Measurements from ENCODE around the gene CCDC40.

Gene CCDC40

GRCh38 chr17:80105762-80106161 lies 69.3 kb downstream of the CCDC40 start:
- DNase-seq = no peak

- no peak for DNase-seq
Observed at GRCh38 chr17:80106176-80106575, 69.7 kb downstream of the CCDC40 start.

GRCh38 chr17:80106751-80107150 lies 70.3 kb downstream of the CCDC40 start:
- DNase-seq = no peak

GRCh38 chr17:80107231-80108021 lies 71.0 kb downstream of the CCDC40 start:
- no peak for DNase-seq

GRCh38 chr17:80108036-80108971 lies 71.9 kb downstream of the CCDC40 start:
- DNase-seq = no peak

- no peak for DNase-seq
Observed at GRCh38 chr17:80109066-80109660, 72.7 kb downstream of the CCDC40 start.

- no peak for DNase-seq
Observed at GRCh38 chr17:80109713-80110446, 73.4 kb downstream of the CCDC40 start.

- DNase-seq = no peak
Observed at GRCh38 chr17:80110447-80110812, 74.0 kb downstream of the CCDC40 start.

- DNase-seq = no peak
Observed at GRCh38 chr17:80110927-80111701, 74.7 kb downstream of the CCDC40 start.

- no peak for DNase-seq
Observed at GRCh38 chr17:80111702-80112470, 75.4 kb downstream of the CCDC40 start.

- DNase-seq = no peak
Observed at GRCh38 chr17:80112471-80113032, 76.1 kb downstream of the CCDC40 start.

GRCh38 chr17:80113033-80113484 lies 76.6 kb downstream of the CCDC40 start:
- no peak for DNase-seq

GRCh38 chr17:80114758-80115157 lies 78.3 kb downstream of the CCDC40 start:
- DNase-seq = no peak

GRCh38 chr17:80115159-80115558 lies 78.7 kb downstream of the CCDC40 start:
- no peak for DNase-seq

- DNase-seq = no peak
Observed at GRCh38 chr17:80116276-80116920, 80.0 kb downstream of the CCDC40 start.

- no peak for DNase-seq
Observed at GRCh38 chr17:80116921-80117380, 80.5 kb downstream of the CCDC40 start.

GRCh38 chr17:80117491-80118401 lies 81.3 kb downstream of the CCDC40 start:
- no peak for DNase-seq

GRCh38 chr17:80118601-80119270 lies 82.3 kb downstream of the CCDC40 start:
- DNase-seq = no peak

Measured in activated CD4-positive, alpha-beta T cell treated with anti-CD3 and anti-CD28 coated beads for 4 hours (primary cell).